Measurements from ENCODE around the gene EHBP1L1.

Gene EHBP1L1

DNA sequence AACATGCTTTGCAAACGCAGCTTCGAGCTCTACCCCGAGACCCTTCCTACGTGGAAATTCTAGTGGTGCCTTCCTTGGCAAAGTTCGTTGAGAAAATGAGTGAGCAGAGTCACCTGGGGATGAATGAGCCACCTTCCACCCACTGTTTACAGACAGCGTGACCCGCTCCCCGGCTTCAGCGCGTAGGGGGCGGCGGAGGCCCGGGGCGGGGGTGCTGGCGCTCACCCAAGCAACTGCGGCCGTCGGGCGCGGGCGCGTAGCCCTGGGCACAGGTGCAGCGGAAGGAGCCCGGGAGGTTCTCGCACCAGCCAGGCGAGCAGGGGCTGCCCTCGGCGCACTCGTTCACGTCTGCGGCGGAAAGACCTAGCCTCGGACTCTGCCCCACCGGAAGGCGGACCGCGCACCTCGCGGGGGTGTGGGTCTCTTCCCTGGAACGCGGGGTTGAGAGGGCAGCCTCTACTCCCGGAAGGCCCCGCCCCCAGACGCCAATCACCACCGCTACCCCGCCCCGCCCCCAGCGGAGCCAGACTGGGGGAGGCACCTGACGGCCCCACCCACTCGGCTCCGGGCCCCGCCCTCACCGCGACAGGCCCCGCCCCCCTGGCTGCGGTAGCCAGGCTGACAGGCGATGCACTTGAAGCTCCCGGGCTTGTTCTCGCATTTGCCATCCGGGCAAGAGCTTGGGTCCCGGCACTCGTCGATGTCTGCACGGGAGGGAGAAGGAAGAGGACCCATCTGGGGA is 29.5 kb upstream of the EHBP1L1 start:
- peak; percentile 92 to 96 for DNase-seq (ENCODE audit: extremely low read depth in 1 of 2, low read depth in 1 of 2)

DNA sequence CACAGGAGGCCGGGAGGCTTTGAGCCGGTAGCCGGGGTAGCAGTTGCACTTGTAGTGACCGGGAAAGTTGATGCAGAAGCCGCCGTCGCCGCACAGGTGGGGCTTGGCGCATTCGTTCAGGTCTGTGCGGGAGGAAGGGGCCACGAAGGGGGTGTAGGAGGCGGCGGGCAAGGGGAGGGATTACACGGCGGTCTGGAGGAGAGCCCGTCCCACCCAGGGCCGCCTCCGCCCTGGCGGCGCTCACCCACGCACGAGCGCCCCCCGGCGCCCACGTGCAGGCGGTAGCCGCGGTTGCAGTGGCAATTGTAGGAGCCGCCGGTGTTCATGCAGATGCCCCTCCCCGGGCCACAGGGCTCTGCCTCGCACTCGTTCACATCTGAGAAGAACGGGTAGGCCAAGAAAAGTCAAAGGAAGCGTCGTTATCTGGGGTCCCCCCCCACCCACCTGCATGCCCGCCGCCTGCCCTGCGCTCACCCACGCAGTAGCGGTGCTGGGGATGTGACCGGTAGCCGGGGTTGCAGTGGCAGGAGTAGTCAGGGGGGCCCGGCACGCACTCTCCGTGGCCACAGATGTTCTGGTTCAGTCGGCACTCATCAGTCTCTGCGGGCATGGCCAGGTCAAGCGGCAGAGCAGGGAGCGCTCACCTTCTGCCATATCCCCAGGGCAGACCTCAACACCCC is 28.3 kb upstream of the EHBP1L1 start:
- no peak for DNase-seq (ENCODE audit: extremely low read depth in 1 of 2, low read depth in 1 of 2)

DNA sequence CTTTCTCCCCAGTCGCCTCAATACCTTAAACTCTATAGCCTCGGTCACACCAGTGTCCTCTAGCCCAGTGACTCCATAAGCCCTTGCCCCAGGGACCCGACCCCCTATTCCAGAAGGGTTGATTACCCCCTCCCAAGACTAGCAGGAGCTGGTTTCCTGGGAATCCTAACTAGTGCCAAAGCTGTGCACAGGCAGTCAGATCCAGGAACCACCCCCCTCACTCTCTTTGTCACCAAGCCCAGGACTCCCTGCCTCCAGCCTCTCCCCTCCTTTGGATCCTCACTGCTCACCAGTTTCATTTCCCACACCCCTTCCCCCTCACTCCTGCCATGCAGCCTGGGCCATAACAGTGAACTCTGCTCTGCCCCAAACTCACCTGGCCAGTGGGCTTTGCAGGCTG is 27.5 kb upstream of the EHBP1L1 start:
- no peak for DNase-seq (ENCODE audit: extremely low read depth in 1 of 2, low read depth in 1 of 2)

DNA sequence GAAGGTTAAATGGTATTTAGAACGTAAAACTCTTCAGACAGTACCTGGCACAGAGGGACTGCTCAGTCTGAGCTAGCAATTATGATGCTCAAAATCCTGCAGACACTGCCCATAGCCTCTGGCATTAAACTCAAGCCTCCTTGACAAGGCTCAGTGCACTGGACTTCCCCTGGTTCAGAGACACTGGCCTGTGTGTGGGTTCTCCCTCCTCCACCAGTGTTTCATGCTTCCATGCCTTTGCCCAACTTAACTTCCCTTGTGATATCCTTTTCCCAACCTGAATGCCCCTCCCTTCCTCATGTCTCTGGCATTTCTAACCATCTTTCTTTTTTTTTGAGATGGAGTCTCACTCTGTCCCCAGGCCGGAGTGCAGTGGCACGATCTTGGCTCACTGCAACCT is 26.8 kb upstream of the EHBP1L1 start:
- DNase-seq (ENCODE audit: extremely low read depth in 1 of 2, low read depth in 1 of 2) = no peak

DNA sequence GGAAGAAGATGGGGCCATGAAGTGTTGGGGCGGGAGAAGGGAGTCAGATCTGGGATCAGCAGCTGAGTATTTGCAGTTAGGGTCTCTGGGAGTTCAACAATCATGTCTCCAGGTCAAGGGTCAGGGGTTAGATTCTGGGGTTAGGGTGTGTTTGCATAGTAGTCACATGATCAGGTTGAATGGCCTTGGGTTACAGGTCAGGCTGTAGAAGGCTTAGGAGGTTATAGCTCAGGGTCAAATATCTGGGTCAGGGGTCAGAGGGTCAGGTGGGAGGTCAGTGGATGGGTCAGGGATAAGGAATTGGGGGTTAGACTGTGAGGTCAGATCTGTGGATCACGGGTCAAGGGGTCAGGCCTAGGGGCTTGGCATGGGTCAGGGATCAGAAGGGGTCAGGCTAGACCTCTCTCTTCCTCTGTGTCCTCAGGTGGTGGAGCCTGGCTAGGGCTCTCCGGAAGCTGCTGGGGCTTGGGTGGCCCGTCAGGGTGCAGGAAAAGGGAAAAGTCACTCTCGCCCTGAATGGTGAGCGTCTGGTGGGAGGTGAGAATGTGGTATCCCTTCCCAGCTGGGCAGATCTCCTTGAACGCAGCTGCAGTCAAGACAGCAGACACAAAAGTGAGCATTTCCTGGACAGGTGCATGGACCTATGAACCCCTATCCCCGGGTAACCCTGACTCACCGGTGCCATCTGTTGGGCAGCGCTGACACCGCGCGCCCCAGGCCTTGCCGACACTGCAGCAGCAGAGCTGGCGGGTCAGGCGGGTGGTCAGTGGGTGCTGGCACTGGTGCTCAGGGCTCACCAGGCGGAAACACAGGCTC is 24.1 kb upstream of the EHBP1L1 start:
- DNase-seq (ENCODE audit: extremely low read depth in 1 of 2, low read depth in 1 of 2) = no peak

DNA sequence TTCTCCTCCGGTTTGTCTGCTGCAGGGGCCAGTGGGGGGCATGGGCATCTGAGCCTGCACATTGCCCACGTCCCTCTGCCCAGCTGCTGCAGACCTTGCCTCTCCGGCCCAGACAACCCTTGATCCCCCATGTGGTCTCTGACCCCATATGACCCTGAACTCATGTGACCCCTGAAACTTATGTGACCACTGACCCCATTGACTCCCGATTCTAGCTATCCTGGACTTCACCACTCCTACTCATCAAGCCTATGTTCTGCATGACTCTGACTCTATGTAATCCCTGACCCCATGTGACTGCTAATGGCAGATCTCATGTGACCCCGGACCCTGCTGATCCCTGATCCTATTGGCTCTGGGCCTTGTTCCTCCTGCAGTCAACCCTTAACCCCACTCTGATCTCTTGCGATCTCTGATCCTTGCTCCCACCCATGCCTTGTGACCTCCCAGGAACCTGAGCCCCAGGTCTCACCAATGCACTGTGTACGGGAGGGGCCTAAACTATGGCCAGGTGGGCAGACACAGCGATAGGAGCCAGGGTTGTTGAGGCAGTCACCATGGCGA is 23.4 kb upstream of the EHBP1L1 start:
- no peak for DNase-seq (ENCODE audit: extremely low read depth in 1 of 2, low read depth in 1 of 2)

DNA sequence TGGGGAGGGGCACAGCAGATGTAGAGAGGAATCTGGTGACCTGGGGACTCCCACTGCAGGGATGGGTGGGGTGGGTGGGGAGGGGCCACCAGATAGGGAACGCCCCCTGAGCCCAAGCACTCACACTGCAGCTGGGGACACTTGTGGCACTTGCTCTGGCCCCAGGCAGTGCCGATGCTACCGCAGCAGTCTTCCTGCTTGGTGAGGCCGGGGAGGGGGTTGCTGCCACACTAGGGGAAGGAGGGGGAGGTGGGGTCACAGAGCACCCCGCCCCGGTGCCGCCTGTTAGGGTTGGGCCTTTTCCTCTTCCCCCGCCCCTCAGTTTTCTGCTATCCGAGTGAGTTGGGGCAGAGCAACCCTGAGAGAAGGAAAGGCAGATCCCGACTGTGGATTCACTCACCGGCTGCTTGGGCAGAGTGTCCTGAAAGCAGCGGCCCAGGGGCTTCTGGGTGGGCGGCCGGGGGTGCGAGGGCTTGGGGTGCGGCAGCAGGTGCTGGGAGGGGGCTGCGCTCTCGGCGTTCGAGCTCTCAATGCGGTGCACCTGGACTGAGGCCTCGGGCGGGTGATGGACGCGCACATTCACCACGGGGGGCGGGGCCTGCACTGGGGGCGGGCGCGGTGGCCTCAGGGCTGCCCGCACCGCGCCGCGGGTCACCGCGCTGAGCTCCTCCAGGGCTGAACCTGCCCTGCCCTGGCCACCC is 22.4 kb upstream of the EHBP1L1 start:
- DNase-seq (ENCODE audit: extremely low read depth in 1 of 2, low read depth in 1 of 2) = no peak

DNA sequence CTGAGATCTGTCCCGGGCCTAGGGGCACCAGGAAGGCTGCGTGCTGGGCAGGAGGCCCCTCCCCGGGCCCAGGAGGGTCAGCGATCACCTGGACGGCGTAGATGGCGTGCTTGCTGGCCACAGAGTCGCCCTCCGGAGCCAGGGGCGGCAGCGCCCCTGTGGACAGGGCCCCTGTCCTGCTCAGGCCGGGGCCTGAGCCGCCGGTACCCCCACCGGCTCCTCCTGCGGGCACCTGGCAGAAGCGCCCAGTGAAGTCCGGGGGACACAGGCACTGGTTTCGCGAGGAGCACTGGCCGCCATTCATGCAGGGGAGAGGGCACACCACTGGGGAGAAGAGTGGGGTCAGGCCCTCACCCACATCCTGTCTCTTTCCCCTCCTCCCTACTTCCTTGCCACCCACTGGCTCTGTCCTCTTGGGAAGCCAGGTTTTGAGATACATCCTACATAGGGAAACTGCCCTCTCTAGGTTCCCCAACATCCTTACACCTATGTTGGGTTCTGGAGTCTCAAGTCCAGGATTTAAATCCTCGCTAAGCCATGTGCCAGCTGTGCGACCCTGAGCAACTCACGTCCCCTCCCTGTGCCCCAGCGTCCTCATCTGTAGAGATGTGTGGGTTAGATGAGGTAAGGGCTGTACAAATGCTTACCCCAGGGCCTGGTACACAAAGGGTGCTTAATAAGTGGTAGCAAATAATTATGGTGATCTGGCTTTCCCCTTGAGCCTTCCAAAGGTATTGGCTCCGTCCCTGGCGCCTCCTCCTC is 21.6 kb upstream of the EHBP1L1 start:
- DNase-seq (ENCODE audit: extremely low read depth in 1 of 2, low read depth in 1 of 2) = no peak

DNA sequence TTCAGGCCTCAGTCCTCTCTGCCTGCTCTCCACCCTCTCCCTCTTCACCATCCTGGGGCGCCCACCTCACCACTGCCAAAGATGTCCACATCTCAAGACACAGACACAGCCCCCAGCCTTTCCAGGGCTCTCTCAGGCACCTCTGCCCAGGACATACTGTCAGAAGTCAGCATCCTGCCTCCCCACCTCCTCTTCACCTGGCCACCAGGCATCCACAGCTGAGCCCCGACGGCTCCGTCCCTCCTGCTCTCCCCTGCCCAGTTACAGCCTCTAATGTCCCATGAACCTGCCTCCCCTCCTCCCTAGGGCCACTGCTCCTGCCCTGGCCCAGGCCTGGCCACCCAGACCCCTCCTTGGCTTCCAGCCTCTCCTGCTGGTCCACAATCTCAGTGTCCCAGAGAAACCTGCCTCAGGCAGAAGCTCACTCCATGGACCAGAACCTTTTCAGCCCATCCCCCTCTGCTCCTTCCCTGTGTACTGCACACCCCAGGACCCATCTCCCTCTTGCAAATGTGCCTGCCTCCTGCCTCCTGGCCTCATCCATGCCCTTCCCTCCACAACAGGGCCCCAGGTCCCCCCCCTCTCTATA is 20.9 kb upstream of the EHBP1L1 start:
- DNase-seq (ENCODE audit: extremely low read depth in 1 of 2, low read depth in 1 of 2) = no peak

DNA sequence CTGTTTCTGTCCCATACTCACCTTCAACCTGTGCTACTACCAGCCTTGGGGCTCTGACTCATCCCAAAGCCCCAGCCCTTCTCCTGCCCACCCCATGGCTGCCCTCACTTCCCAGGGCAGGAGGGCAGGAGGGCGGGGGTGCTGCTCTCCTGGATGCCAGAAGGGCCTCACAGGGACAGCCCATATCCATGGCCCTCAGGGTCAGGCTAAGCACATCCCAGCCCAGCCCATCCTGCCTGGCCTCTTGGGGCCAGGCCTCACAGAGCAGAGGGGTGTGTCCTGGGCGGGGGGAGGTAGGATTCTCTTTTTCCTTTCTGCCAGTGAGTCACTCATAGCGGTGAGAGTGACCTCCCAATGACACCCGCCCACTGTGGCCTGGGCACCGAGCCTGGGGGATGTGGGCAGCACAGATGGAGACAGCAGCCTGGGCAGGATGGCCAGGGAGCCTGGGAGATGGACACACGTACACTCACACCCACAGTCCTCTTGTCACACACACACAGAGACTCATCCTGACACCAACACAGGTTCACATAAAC is 20.1 kb upstream of the EHBP1L1 start:
- DNase-seq (ENCODE audit: extremely low read depth in 1 of 2, low read depth in 1 of 2) = no peak

DNA sequence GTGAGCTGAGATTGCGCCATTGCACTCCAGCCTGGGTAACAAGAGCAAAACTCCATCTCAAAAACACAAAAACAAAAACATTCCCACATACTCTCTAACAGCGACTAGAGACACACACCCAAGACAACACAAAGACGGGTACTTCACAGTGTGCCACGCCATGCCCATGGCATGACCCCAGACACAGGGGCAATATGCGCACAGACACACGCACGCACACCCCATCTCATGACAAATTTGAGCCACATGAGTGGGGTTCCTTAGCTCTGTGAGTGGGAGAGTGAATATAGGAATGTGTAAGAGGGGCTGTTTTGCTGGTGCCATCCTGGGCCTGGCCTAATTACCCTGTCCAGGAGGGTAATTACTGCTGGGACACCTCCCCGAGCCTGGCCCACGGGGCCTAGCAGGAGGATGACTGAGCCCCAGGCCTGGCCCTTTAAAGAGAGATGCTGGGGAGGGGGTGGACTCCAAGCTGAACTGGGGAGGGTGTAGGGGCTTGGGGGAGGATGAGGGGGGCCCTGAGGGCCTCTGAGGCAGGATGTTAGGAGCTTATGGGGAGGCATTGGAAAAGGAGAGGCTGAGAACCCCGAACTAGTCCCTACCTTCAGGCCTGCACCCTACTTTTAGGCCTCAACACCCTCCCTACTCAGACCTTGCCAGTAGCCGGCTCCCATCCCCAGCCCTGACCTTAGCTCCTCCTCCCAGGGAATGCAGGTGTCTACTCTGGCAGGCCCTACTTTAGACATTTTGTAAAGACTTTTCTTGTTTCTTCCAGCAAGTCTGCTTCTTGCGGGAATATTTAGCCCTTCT is 19.2 kb upstream of the EHBP1L1 start:
- no peak for DNase-seq (ENCODE audit: extremely low read depth in 1 of 2, low read depth in 1 of 2)

DNA sequence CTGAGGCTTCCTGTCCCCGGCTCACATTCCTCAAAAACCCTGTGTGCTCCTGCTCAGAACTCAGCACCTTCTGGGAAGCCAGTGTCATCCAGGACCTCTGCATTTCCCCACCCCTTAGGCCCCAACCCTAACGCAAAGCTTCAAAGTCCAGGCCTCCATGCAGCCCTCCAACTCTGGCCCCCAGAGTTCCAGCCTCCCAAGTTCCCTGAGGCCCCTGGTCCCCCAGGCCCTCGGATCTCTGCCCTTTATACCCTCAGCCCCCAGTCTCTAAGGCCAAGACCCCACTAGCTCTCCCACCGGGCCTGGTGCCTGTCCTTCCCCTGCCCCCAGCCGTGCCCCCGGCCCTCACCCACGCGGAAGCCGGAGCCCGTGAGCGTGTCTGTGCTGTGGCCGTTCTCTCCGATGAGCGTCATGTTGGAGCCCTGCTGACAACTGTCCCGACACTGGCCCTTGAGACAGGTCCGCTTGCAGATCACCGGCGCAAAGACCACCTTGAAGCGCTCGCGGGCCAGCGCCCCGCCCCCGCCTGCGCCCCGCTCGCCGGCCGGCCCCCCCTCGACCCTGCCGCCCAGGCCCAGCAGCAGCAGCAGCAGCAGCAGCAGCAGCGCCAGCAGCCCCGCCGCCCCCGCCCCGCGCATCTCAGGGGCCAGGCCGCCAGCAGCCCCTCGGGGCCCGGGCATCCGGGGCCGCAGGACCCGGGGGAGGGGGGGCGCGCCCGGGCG is 18.4 kb upstream of the EHBP1L1 start:
- DNase-seq (ENCODE audit: extremely low read depth in 1 of 2, low read depth in 1 of 2) = no peak

DNA sequence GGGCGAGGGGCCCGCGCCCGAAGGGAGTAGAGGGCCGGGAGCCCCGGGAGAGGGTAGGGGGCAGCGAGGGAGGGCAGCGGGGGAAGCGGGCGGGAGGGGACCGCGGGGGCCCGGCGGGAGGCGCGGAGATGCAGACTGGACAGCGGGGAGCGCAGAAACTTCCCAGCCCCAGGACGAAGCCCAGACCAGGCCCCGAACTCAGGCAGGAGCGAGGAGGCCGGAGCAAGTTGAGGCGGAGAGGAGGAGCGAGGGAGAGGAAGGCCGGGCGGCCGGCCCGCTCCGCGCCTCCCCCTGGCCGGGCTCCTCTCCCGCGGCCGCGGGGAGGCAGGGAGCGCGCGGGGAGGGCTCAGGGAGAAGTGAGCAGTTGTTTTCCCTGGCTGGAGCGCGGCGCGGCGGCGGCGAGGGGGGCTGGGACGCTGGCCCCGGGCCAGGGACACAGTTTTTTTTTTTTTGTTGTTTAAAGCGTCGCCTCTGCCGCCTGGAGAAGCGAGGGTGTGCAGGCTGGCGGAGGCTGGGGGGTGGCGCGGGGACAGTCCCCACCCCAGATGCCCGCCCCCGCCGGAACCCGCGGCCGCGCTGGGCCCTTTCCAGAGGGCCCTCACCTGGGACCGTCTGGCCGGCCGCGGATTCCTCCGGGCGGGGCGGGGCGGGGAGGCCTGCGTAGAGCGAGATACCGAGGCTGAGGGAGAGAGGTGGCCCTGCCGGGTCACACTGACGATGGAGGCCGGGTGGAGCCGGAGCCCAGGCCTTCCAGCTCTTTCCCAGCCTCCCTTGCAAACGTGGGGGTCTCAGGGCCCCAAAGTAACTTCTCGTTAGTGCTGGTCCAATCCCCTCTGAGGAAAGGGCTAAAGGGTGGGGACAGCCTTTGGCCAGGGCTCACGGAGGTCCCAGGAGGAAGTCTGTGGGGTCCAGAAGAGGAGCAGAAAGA is 17.6 kb upstream of the EHBP1L1 start, which contains the start of gene LTBP3:
LTBP3 (minus strand) TSS at position 358 of the 928 bp plus-strand sequence. CDS start 400 bp downstream, outside the sequence.
- DNase-seq (ENCODE audit: extremely low read depth in 1 of 2, low read depth in 1 of 2) = no peak

DNA sequence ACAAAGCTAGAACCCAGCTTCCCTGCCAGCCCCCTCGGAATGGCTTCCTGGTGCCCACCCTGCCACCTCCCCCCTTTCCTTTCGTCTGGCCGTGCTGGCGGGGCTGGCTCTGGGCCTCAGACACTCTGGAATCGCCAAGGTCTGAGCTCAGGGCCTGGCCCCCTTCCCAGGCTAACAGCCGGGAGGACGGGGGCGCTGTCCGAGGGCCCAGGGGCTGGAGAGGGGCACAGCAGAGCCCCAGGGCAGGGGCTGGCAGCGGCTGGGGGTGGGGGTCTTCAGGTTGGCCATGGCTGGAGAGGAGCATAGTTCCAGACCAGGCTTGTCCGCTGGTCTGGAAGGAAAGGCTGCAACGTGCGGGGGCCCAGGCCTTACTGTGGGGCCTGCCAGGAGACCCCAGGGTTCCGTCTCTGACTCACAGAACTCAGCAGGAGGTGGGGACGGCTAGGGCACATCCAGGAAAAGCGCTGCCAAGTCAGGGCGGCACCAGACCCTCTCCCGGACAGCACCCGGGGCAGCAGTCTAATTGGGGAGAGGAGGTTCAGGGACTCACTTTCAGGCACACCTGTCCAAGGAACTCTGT is 16.8 kb upstream of the EHBP1L1 start:
- DNase-seq (ENCODE audit: extremely low read depth in 1 of 2, low read depth in 1 of 2) = no peak

DNA sequence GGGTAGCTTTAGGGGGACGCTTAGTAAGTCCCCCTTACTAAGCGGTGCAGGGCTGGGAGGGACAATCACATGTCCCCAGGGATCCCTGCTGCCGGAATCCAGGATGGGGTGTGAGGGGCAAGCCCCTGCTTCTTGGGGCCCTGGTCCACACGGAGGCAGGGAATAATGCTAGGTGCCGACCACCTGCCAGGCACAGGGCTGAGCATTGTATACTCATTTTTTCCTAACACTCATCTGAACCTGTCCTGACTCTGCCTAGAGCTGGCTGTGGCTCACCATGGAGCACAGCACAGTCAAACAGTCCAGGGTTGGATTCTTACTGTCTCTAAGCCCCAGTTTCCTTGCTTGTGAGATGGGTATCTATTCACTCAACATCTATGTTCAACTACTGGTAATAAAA is 16.3 kb upstream of the EHBP1L1 start:
- DNase-seq (ENCODE audit: extremely low read depth in 1 of 2, low read depth in 1 of 2) = no peak

DNA sequence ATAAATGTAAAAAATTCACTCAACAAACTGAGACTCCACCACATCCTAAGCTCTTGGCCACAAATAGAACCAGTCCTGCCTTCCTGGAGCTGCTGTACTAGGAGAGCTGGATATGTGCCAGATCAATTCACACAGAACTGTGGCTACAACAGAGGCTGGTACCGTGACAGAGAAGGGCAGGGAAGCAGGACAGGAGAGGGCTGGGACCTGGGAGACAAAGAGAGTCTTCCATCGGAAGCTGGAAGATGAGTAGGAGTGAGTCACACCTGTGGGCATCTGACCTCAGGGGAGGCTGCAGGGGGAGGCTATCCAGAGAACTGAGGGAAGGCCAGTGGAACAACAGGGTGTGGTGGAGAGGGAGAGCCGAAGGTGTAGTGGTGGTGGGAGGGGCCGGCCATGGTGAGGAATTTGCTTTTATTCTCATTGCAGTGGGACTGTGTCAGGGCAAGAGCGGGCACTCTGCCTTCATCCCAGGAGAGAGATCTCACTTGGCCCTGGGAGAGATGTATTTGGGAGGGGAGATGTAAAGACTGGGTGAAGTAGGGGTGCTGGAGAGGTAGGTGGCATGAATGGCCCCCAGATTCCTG is 15.8 kb upstream of the EHBP1L1 start:
- DNase-seq (ENCODE audit: extremely low read depth in 1 of 2, low read depth in 1 of 2) = no peak
